ENCODE data around the gene CDKL2. TPM values are rescaled to one million over a fixed set of nuclear protein-coding genes. Genes with fewer than 3 reads are reported as not detected.

CDKL2 gene
- total RNA-seq, 1 experiment from 2014 or later = 1.5 TPM

DNA sequence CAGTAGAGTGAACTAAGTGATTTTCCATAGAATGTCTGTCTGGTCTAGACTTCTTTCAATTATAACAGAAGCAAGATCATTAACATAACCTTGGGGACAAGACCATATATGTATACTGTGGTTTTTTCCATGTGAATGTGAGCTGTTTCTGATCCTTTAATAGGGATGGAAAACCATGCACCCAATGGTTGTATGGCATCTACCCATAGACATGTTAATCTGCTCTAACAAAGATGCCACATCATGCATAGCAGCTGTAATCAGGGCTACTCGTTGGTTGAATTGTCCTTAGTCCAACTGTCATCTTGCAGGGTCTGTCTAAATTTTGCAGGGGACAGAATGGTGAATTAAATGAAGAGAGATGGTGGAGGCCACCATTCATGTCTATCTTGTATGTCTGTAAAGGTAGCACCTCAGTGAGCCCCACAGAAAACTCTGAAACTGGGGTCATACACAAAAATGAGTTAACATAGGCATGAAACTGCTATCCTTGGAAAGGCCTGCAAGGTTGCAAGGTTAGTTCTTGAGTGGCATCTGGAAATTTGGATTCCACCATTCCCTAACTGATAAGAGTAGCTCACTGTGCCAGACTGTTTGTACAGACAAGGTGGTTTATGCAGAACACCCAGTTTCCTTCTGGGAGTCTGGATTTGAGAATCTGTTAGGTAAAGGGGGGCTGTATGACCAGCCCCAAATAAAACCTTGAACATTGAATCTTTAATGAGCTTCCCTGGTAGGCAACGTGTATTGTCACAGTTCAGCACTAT is 99.6 kb downstream of the CDKL2 start:
- H3K9me3 ChIP-seq (ENCODE audit: low read depth, low read length, poor library complexity, severe bottlenecking) = no peaks in the 10 kb centered on the region
- H3K27me3 ChIP-seq (replicated peaks; ENCODE audit: insufficient read depth, low read depth, low read length, poor library complexity) = no peaks in the 10 kb centered on the region
- ChIA-PET POLR2A (ENCODE audit: low non-redundant PET) (no interaction called here), CTCF (interaction anchor here (0.5 kb wide), 1 partner anchor 317 kb away, joined by 5 read pairs; no protein-coding TSS in a partner anchor)
- DNase-seq (ENCODE audit: low spot score) = no peak
- H3K36me3 ChIP-seq (ENCODE audit: insufficient read depth, low read length, poor library complexity, severe bottlenecking) = peaks cover 4% of the 10 kb centered on the region
- intact Hi-C loops (cut with micrococcal nuclease; ENCODE audit: unreplicated experiment) = no loop called here
- no TSS peak for BruUV-seq (replicated peaks)
- no peak overlapping the region for H3K27ac ChIP-seq (ENCODE audit: low read depth, low read length, poor library complexity, severe bottlenecking)
- TF ChIP-seq EZH2 (IDR thresholded peaks at IDR 0.05; ENCODE audit: borderline replicate concordance, low read depth, low read length, poor library complexity, severe bottlenecking) = no peak
- TF ChIP-seq CTCF (conservative IDR thresholded peaks at IDR 0.05; ENCODE audit: low read depth, low read length) = no peak
- H3K4me1 ChIP-seq (ENCODE audit: insufficient read depth, low read length, poor library complexity, severe bottlenecking) = no peaks in the 10 kb centered on the region
- no peak overlapping the region for H3K4me3 ChIP-seq (ENCODE audit: low read depth, low read length, poor library complexity, severe bottlenecking)

Other genes starting within 250 kb of the CDKL2 start
- 24.2 and 36.0 TPM in 2 replicates for gene RCHY1, start 116.1 kb downstream of the CDKL2 start, total RNA-seq (2021)
- gene THAP6, start 116.1 kb downstream of the CDKL2 start, total RNA-seq (2021) = 11.4 and 13.7 TPM in 2 replicates
- gene ODAPH, start 74.5 kb downstream of the CDKL2 start, total RNA-seq (2021) = not detected in 2 replicates
- 104 and 124 TPM in 2 replicates for gene G3BP2, start 42.9 kb upstream of the CDKL2 start, total RNA-seq (2021)
- gene USO1, start 94.0 kb upstream of the CDKL2 start, total RNA-seq (2021) = 35.6 and 36.1 TPM in 2 replicates

Measured in A673 (cell line).